Motor neuron (in vitro differentiated cells): Measurements from ENCODE around the gene NANOG. TPM values are rescaled to one million over a fixed set of nuclear protein-coding genes. Genes with fewer than 3 reads are reported as not detected.
"Not testable (repeated sequence)": the region's sequence is repeated elsewhere in the genome, so short reads cannot be mapped to it uniquely, and the experiment has no call there.

ENCODE experiments used
- ATAC-seq, 8 experiments: fragments of 200-7000 bp; cut with Tn5 transposase; replicated peaks in 6 of 8; 2 replicates each; pipeline ENCODE4 v1.8.0; 2021; ENCODE audit warnings: mild to moderate bottlenecking in 8 of 8, moderate library complexity in 8 of 8
- H3K27ac ChIP-seq, 2 donors: fragments of 250-450 bp; sonication (Bioruptor Pico); 2 replicates each; pipeline ENCODE4 v1.9.0; 2021; ENCODE audit warnings: antibody characterized with exemption in 2 of 2, mild to moderate bottlenecking in 2 of 2, moderate library complexity in 1 of 2
- H3K4me1 ChIP-seq, 2 donors: fragments of 250-450 bp; sonication (Bioruptor Pico); replicated peaks in 1 of 2; 2 replicates each; pipeline ENCODE4 v1.6.1; 2021; ENCODE audit warnings: antibody characterized with exemption in 2 of 2, mild to moderate bottlenecking in 2 of 2, moderate library complexity in 1 of 2
- H3K4me3 ChIP-seq, 5 donors: fragments of 250-450 bp; sonication (Bioruptor Pico); 2 replicates each; pipeline ENCODE4 v1.9.0; 2021; ENCODE audit warnings: antibody characterized with exemption in 5 of 5, mild to moderate bottlenecking in 5 of 5, moderate library complexity in 4 of 5
- WGBS, 10 experiments: fragments of 450-650 bp; shearing (Covaris generic); methylation state at CpG; one replicate each; pipeline ENCODE4 v1.0.0; 2022; 5-methylcytosine and 5-hydroxymethylcytosine counted together
- in situ Hi-C, 9 experiments: fragments of 400-800 bp; cut with MboI; loops; one replicate each; pipeline ENCODE4 v1.15.0; 2021; ENCODE audit warnings: low sequenced_read_pairs in 9 of 9, low pct_unique_long_range_greater_than_20kb in 2 of 9; ENCODE audit not compliant: unreplicated experiment in 9 of 9
- total RNA-seq, 8 experiments: library from RNA; unstranded; fragments of 300-600 nt; gene quantifications; 2 replicates each; pipeline versions ENCODE4 v1.2.3 to v1.2.4, GENCODE V29; 2022

Gene NANOG
- total RNA-seq, 8 experiments from 2014 or later, result 0.14 to 1.3 (median 0.57) TPM; not detected in 1

GRCh38 chr12:7783433-7783832 lies 5.8 kb upstream of the NANOG start:
- in situ Hi-C loops, H3K4me1 ChIP-seq, H3K27ac ChIP-seq, ATAC-seq, H3K4me3 ChIP-seq: not testable (repeated sequence)
- WGBS, 10 experiments, result 37 to 96% (median 90%) methylated on average over 2 to 9 of the region's 9 CpGs

GRCh38 chr12:7784701-7785100 lies 4.5 kb upstream of the NANOG start:
- ATAC-seq, result no peak
- Histone ChIP-seq H3K27ac (no peak overlapping the region), H3K4me1 (peaks cover 0 to 9% of the 10 kb centered on the region in 2 donors), H3K4me3 (no peak overlapping the region)
- WGBS, 10 experiments, result 0 to 66% (median 28%) methylated on average over 1 to 2 of the region's 2 CpGs; no CpG with 5 or more reads in 4 of the 10 experiments
- in situ Hi-C loops, result no loop called here

- H3K4me1 ChIP-seq, result peaks cover 0 to 9% of the 10 kb centered on the region in 2 donors
- H3K4me3 ChIP-seq, result no peak overlapping the region
- ATAC-seq, result peak in 1 of 8 experiments; percentile 33
- 0 to 73% (median 29%) methylated on average over 1 to 10 of the region's 13 CpGs for WGBS, 10 experiments
- in situ Hi-C loops, result no loop called here
- no peak overlapping the region for H3K27ac ChIP-seq
Observed at GRCh38 chr12:7787574-7788293, 1.5 kb upstream of the NANOG start.

- Histone ChIP-seq H3K4me3 (no peak overlapping the region), H3K27ac (no peak overlapping the region), H3K4me1 (peaks cover 0 to 9% of the 10 kb centered on the region in 2 donors)
- ATAC-seq, result no peak
- WGBS, 10 experiments, result 0 to 44% (median 11%) methylated on average over 2 to 4 of the region's 4 CpGs; no CpG with 5 or more reads in 1 of the 10 experiments
- in situ Hi-C loops, result no loop called here
Observed at GRCh38 chr12:7788294-7788660, 925 bp upstream of the NANOG start.

- Histone ChIP-seq H3K4me1 (peaks cover 0 to under 1% of the 10 kb centered on the region in 2 donors), H3K27ac (no peak overlapping the region), H3K4me3 (no peak overlapping the region)
- in situ Hi-C loops, result no loop called here
- 0 to 100% (median 71%) methylated on average over 1 to 3 of the region's 3 CpGs for WGBS, 10 experiments
- ATAC-seq, result no peak
Observed at GRCh38 chr12:7793211-7793610, 4.0 kb downstream of the NANOG start.

- ATAC-seq, H3K4me3 ChIP-seq, H3K4me1 ChIP-seq, in situ Hi-C loops, H3K27ac ChIP-seq: not testable (repeated sequence)
- 40 to 100% (median 61%) methylated on average over 1 to 4 of the region's 7 CpGs; no CpG with 5 or more reads in 3 of the 10 experiments for WGBS, 10 experiments
Observed at GRCh38 chr12:7797269-7797668, 8.1 kb downstream of the NANOG start.

- Histone ChIP-seq H3K4me3 (no peak overlapping the region), H3K27ac (no peak overlapping the region), H3K4me1 (no peaks in the 10 kb centered on the region)
- in situ Hi-C loops, result no loop called here
- WGBS, 10 experiments, result 40 to 100% (median 77%) methylated on average over 2 to 8 of the region's 12 CpGs
- ATAC-seq, result peak in 4 of 8 experiments; percentile 30 to 48 (median 46)
Observed at GRCh38 chr12:7797698-7798398, 8.6 kb downstream of the NANOG start.

GRCh38 chr12:7798750-7799308 lies 9.6 kb downstream of the NANOG start:
- H3K27ac ChIP-seq, H3K4me1 ChIP-seq, H3K4me3 ChIP-seq, in situ Hi-C loops: not testable (repeated sequence)
- peak in 1 of 8 experiments; percentile 35 for ATAC-seq
- WGBS, 10 experiments, result 13 to 80% (median 40%) methylated on average over 1 of the region's 4 CpGs; no CpG with 5 or more reads in 7 of the 10 experiments

GRCh38 chr12:7801460-7801859 lies 12.3 kb downstream of the NANOG start:
- 19 to 67% (median 48%) methylated on average over 2 to 4 of the region's 4 CpGs; no CpG with 5 or more reads in 3 of the 10 experiments for WGBS, 10 experiments
- Histone ChIP-seq H3K4me1 (no peaks in the 10 kb centered on the region), H3K4me3 (no peak overlapping the region), H3K27ac (no peak overlapping the region)
- in situ Hi-C loops, result loop anchor here in 4 of 9 experiments (10.0 to 25.0 kb wide), 3 partner anchors 114 to 127 kb away; partner anchors contain the start of gene GDF3 (in 2 of the 4)
- no peak for ATAC-seq

- not testable (repeated sequence) for ATAC-seq, H3K4me1 ChIP-seq, H3K4me3 ChIP-seq, H3K27ac ChIP-seq
- in situ Hi-C loops, result loop anchor here in 4 of 9 experiments (10.0 to 25.0 kb wide), 3 partner anchors 119 to 132 kb away; partner anchors contain the start of gene GDF3 (in 2 of the 4)
- 40 to 100% (median 84%) methylated on average over 1 to 6 of the region's 6 CpGs; no CpG with 5 or more reads in 1 of the 10 experiments for WGBS, 10 experiments
Observed at GRCh38 chr12:7806319-7806718, 17.1 kb downstream of the NANOG start.

- no peaks in the 10 kb centered on the region for H3K4me1 ChIP-seq
- in situ Hi-C loops, result loop anchor here in 4 of 9 experiments (10.0 to 25.0 kb wide), 3 partner anchors 120 to 132 kb away; partner anchors contain the start of gene GDF3 (in 2 of the 4)
- WGBS, 10 experiments, result 0 to 11% (median 0%) methylated on average over 1 to 2 of the region's 2 CpGs; no CpG with 5 or more reads in 1 of the 10 experiments
- H3K27ac ChIP-seq, result no peak overlapping the region
- ATAC-seq, result peak; percentile 67 to 93 (median 86)
- H3K4me3 ChIP-seq, result no peak overlapping the region
Observed at GRCh38 chr12:7806863-7807487, 17.8 kb downstream of the NANOG start.

- in situ Hi-C loops, H3K4me1 ChIP-seq, ATAC-seq, H3K4me3 ChIP-seq, H3K27ac ChIP-seq: not testable (repeated sequence)
- 100% methylated on average over 1 of the region's 4 CpGs; no CpG with 5 or more reads in 9 of the 10 experiments for WGBS, 10 experiments
Observed at GRCh38 chr12:7825754-7826153, 36.6 kb downstream of the NANOG start.
